22Rv1 (cell line): Measurements from ENCODE around the gene TWIST2.

Experiments
- ZFX ChIP-seq: fragments of 450-650 bp; IDR thresholded peaks from 2 replicates; pipeline ENCODE4 v1.6.1; 2017; ENCODE audit warnings: antibody characterized with exemption, borderline replicate concordance
- TF ChIP-seq, protein P1 (sequence below): fragments of 450-650 bp; IDR thresholded peaks from 2 replicates; pipeline ENCODE4 v1.5.1; 2017; ENCODE audit warnings: mild to moderate bottlenecking

GRCh38 chr2:238942726-238943300 is 94.9 kb downstream of the TWIST2 start:
- TF ChIP-seq, protein P1, sequence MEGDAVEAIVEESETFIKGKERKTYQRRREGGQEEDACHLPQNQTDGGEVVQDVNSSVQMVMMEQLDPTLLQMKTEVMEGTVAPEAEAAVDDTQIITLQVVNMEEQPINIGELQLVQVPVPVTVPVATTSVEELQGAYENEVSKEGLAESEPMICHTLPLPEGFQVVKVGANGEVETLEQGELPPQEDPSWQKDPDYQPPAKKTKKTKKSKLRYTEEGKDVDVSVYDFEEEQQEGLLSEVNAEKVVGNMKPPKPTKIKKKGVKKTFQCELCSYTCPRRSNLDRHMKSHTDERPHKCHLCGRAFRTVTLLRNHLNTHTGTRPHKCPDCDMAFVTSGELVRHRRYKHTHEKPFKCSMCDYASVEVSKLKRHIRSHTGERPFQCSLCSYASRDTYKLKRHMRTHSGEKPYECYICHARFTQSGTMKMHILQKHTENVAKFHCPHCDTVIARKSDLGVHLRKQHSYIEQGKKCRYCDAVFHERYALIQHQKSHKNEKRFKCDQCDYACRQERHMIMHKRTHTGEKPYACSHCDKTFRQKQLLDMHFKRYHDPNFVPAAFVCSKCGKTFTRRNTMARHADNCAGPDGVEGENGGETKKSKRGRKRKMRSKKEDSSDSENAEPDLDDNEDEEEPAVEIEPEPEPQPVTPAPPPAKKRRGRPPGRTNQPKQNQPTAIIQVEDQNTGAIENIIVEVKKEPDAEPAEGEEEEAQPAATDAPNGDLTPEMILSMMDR = no peak
- no peak for TF ChIP-seq ZFX
